Measurements from ENCODE around the gene PTGES2. TPM values are rescaled to one million over a fixed set of nuclear protein-coding genes. Genes with fewer than 3 reads are reported as not detected.

PTGES2 gene
- total and polyA plus RNA-seq, 2 experiments from 2014 or later: 59.7 to 124 TPM

GRCh38 chr9:128091144-128091543 is 36.4 kb downstream of the PTGES2 start:
- H4K20me1 ChIP-seq (replicated peaks; ENCODE audit: insufficient read depth): peaks cover 3% of the 10 kb centered on the region
- TF ChIP-seq EZH2phosphoT487 (IDR thresholded peaks at IDR 0.05; ENCODE audit: unreplicated experiment): no peak
- TF ChIP-seq ZNF331 (CRISPR knock-in tag; IDR thresholded peaks at IDR 0.05; ENCODE audit: low read depth): no peak
- TF ChIP-seq CREB1 (CRISPR knock-in tag; IDR thresholded peaks at IDR 0.05; ENCODE audit: low read depth): peak; percentile 35; the same call in 1 of the 2 replicates
- no peaks in the 10 kb centered on the region; the same call in 1 of the 2 replicates for H3K36me3 ChIP-seq (ENCODE audit: insufficient read depth)
- peak; percentile 94 for DNase-seq (ENCODE audit: low spot score)
- Mint-ChIP-seq H3K36me3 (ENCODE audit: low read depth) (no peaks in the 10 kb centered on the region), H3K4me1 (peaks cover 22% of the 10 kb centered on the region), H3K4me3 (peak overlapping the region; percentile 39), H3K27ac (peak overlapping the region; percentile 82), H3K9me3 (no peaks in the 10 kb centered on the region), H3K27me3 (ENCODE audit: insufficient read depth, low read depth, poor library complexity) (peaks cover 7% of the 10 kb centered on the region)
- H3K27ac ChIP-seq (ENCODE audit: low read depth): peak overlapping the region; percentile 46
- H3K27me3 ChIP-seq (ENCODE audit: insufficient read depth): no peaks in the 10 kb centered on the region
- H3F3A ChIP-seq (replicated peaks; ENCODE audit: low read depth): peaks cover 9% of the 10 kb centered on the region; the same call in 1 of the 2 replicates
- H2AFZ ChIP-seq: no peak overlapping the region
- H3K4me2 ChIP-seq: 0 out of 2 replicates have a peak overlapping the region, but pooled peaks have one; percentile 42
- peaks cover 57% of the 10 kb centered on the region for H3K79me2 ChIP-seq (replicated peaks; ENCODE audit: insufficient read depth)
- peak; percentile 96 for ATAC-seq
- H3K9me2 ChIP-seq (ENCODE audit: insufficient read depth): no peaks in the 10 kb centered on the region
- H3K4me1 ChIP-seq (ENCODE audit: insufficient read depth): no peaks in the 10 kb centered on the region; the same call in 1 of the 2 replicates
- no peak overlapping the region for H3K4me3 ChIP-seq

GRCh38 chr9:128089299-128089698 is 38.2 kb downstream of the PTGES2 start:
- H3F3A ChIP-seq (replicated peaks; ENCODE audit: low read depth): peaks cover 5% of the 10 kb centered on the region; the same call in 1 of the 2 replicates
- no peak overlapping the region for H3K4me3 ChIP-seq
- H3K4me3 Mint-ChIP-seq: no peak overlapping the region
- H3K36me3 ChIP-seq (ENCODE audit: insufficient read depth): no peaks in the 10 kb centered on the region; the same call in 1 of the 2 replicates
- H4K20me1 ChIP-seq (replicated peaks; ENCODE audit: insufficient read depth): peaks cover 6% of the 10 kb centered on the region
- peaks cover 7% of the 10 kb centered on the region for H3K27me3 Mint-ChIP-seq (ENCODE audit: insufficient read depth, low read depth, poor library complexity)
- no peaks in the 10 kb centered on the region; the same call in 1 of the 2 replicates for H3K4me1 ChIP-seq (ENCODE audit: insufficient read depth)
- no peak for ATAC-seq
- no peak overlapping the region for H2AFZ ChIP-seq
- no peak for DNase-seq (ENCODE audit: low spot score)
- H3K9me3 Mint-ChIP-seq: no peaks in the 10 kb centered on the region
- no peaks in the 10 kb centered on the region for H3K27me3 ChIP-seq (ENCODE audit: insufficient read depth)
- H3K4me1 Mint-ChIP-seq: peaks cover 18% of the 10 kb centered on the region
- peaks cover 59% of the 10 kb centered on the region for H3K79me2 ChIP-seq (replicated peaks; ENCODE audit: insufficient read depth)
- H3K27ac Mint-ChIP-seq: no peak overlapping the region
- peak overlapping the region; percentile 50; the same call in 1 of the 2 replicates for H3K27ac ChIP-seq (ENCODE audit: low read depth)
- H3K4me2 ChIP-seq: no peak overlapping the region
- no peaks in the 10 kb centered on the region for H3K9me2 ChIP-seq (ENCODE audit: insufficient read depth)
- peaks cover 6% of the 10 kb centered on the region; the same call in 2 of the 3 replicates for H3K36me3 Mint-ChIP-seq (ENCODE audit: low read depth)
- no peak for TF ChIP-seq JUNB (IDR thresholded peaks at IDR 0.05; ENCODE audit: unreplicated experiment)
- TF ChIP-seq ZNF114 (CRISPR knock-in tag; IDR thresholded peaks at IDR 0.05): no peak
- no peak for TF ChIP-seq NANOG (IDR thresholded peaks at IDR 0.05; ENCODE audit: borderline replicate concordance)
- TF ChIP-seq CREB1 (CRISPR knock-in tag; IDR thresholded peaks at IDR 0.05; ENCODE audit: low read depth): no peak
- no peak for TF ChIP-seq ZNF462 (CRISPR knock-in tag; IDR thresholded peaks at IDR 0.05)
- TF ChIP-seq CTCF (conservative IDR thresholded peaks at IDR 0.05; ENCODE audit: low read depth in 2 of 2): no peak
- TF ChIP-seq REST (IDR thresholded peaks at IDR 0.05; ENCODE audit: unreplicated experiment): no peak
- no peak for TF ChIP-seq EZH2phosphoT487 (IDR thresholded peaks at IDR 0.05; ENCODE audit: unreplicated experiment)

Data from GM23338 (cell line).